Colonic mucosa (tissue), 4 donors: Measurements from ENCODE around the gene MCM9. TPM values are rescaled to one million over a fixed set of nuclear protein-coding genes. Genes with fewer than 3 reads are reported as not detected.

ENCODE experiments used
- DNase-seq: peaks from one replicate; pipeline ENCODE4 v3.0.0-alpha.2; 2020
- H3K27ac ChIP-seq: fragments of 200-600 bp; one replicate; pipeline ENCODE4 v1.8.0; 2021
- H3K27me3 ChIP-seq: fragments of 200-600 bp; one replicate; pipeline ENCODE4 v1.8.0; 2021
- H3K36me3 ChIP-seq: fragments of 200-600 bp; one replicate; pipeline ENCODE4 v1.8.0; 2021
- H3K4me1 ChIP-seq: fragments of 200-600 bp; one replicate; pipeline ENCODE4 v1.8.0; 2021; ENCODE audit warnings: mild to moderate bottlenecking
- H3K4me3 ChIP-seq: fragments of 200-600 bp; one replicate; pipeline ENCODE4 v1.8.0; 2021
- H3K9ac ChIP-seq, 2 donors: one replicate each; pipeline ENCODE4 v1.7.0; 2013; ENCODE audit warnings: control low read depth in 2 of 2, low read depth in 2 of 2, low read length in 2 of 2
- H3K9me3 ChIP-seq: fragments of 200-600 bp; one replicate; pipeline ENCODE4 v1.8.0; 2021
- CTCF ChIP-seq: fragments of 200-600 bp; IDR thresholded peaks from one replicate; pipeline ENCODE4 v1.8.0; 2022; ENCODE audit warnings: antibody characterized with exemption, mild to moderate bottlenecking
- intact Hi-C: fragments of 100-400 bp; cut with DNase I; formaldehyde crosslinking; loops from one replicate; pipeline ENCODE4 v1.14.1; 2022
- total RNA-seq, 2 donors: library from RNA; stranded (reverse); fragmentation: NEBNext Ultra II Directional in 1 of 2; extraction: Animal tissue kit (Norgen Biotek cat#: 25700) in 1 of 2; gene quantifications; one replicate each; pipeline ENCODE4 v1.2.1, GENCODE V29; 2021
- donor health status: healthy.
- donor health status: DM: no; HTN: no; CAD: no.
- donor health status: DM: no; HTN: no; CAD: no.

The MCM9 gene
- total RNA-seq, 2 donors from 2014 or later, result 14.3 to 18.5 TPM

DNA sequence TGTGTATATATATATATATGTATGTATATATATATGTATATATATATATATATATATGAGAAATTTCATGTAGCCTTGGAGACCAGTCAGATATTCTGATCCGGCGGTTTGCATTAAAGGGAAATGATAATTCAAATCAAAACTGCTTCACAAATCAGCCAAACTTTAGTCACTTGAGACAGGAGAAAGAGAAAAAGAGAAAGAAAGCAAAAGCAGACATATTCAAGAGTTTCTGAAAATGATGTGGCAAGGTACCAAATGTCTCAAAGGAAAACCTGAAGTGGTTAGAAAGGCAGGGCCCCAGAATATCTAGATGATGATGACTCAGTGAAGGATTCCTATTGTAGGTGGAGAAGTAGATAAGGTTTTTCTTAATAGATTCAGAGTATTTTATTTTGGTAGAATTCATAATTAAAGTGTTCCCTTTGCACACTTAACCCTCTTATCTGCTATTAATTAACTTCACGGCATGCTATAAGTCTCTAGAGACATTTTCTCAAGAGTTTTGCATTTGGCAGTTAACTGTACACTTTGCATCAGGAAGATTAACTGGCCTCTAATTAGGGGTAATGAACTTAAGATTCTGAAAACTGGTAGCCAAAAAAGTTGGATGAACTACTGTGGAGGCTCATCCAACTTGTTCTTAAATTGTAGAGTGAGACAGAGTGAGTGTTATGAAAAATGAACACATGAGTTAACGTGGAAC, 91.1 kb downstream of the MCM9 start:
- Histone ChIP-seq H3K36me3 (no peaks in the 10 kb centered on the region), H3K27ac (no peak overlapping the region), H3K4me3 (no peak overlapping the region), H3K4me1 (no peaks in the 10 kb centered on the region), H3K9me3 (no peaks in the 10 kb centered on the region), H3K27me3 (no peaks in the 10 kb centered on the region), H3K9ac (no peak overlapping the region)
- DNase-seq, result no peak
- intact Hi-C loops, result no loop called here
- TF ChIP-seq CTCF, result no peak

DNA sequence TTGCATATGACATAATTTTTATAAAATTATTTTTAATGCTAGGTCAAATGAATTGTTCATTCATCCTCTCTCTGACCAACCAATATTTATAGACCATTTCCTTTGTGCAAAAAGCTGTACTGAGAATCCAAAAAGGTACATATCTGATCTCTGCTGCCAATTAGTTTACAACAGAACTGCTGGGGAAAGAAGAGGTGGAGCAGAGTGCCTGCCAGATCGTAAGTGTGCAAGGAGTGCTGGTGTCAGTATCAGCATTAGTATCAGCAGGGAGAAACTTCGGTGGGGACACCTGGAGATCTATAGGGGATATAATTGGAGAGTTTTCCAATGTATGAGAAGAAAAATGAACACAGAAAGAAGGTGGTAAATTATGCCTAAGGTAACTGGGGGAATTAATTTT, 104.3 kb downstream of the MCM9 start:
- Histone ChIP-seq H3K27me3 (no peaks in the 10 kb centered on the region), H3K4me1 (no peaks in the 10 kb centered on the region), H3K9me3 (no peaks in the 10 kb centered on the region), H3K27ac (no peak overlapping the region), H3K4me3 (no peak overlapping the region), H3K36me3 (no peaks in the 10 kb centered on the region), H3K9ac (no peak overlapping the region)
- intact Hi-C loops, result no loop called here
- no peak for DNase-seq
- TF ChIP-seq CTCF, result no peak

DNA sequence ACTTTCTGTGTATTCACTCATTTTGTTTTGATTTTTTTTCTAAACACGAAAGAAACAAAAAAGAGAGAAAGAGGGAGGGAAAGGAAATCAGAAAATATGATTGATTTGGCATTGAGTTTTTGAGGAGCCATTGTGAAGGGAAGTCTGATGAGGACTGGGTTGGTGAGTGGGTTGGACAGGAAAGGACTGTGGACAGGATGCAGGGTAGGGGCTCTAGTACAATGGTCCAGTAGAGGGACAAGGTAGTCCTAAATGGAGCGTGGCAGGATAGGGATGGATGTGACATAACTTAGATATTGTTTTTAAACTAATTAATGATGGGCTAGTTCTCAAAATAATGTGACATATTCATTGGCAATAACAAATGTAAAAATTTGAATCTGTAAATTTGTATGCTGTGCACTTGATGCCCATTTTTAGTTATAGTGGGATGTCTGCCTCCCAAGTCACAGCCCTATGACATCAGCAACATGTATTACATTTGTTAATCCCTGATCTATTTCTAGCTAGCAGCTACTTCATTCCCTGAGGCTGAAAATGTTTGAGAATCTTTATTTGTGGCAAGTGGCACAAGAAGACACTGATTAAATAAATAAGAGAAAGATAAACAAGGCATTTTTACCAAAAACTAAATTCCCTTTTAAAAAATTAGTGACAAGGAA, 105.0 kb downstream of the MCM9 start:
- DNase-seq, result no peak
- Histone ChIP-seq H3K36me3 (no peaks in the 10 kb centered on the region), H3K4me3 (no peak overlapping the region), H3K4me1 (no peaks in the 10 kb centered on the region), H3K27ac (no peak overlapping the region), H3K27me3 (no peaks in the 10 kb centered on the region), H3K9ac (no peak overlapping the region), H3K9me3 (no peaks in the 10 kb centered on the region)
- TF ChIP-seq CTCF, result no peak
- intact Hi-C loops, result no loop called here

- Histone ChIP-seq H3K4me3 (no peak overlapping the region), H3K27ac (no peak overlapping the region), H3K4me1 (no peaks in the 10 kb centered on the region), H3K27me3 (no peaks in the 10 kb centered on the region), H3K9me3 (no peaks in the 10 kb centered on the region), H3K9ac (no peak overlapping the region), H3K36me3 (no peaks in the 10 kb centered on the region)
- DNase-seq, result no peak
- no peak for TF ChIP-seq CTCF
- intact Hi-C loops, result no loop called here
These were observed 108.9 kb downstream of the MCM9 start for GRCh38 chr6:118826096-118826495.

- Histone ChIP-seq H3K4me3 (no peak overlapping the region), H3K36me3 (no peaks in the 10 kb centered on the region)
- DNase-seq, result no peak
These were observed 109.3 kb downstream of the MCM9 start for GRCh38 chr6:118825661-118826060.

More at GRCh38 chr6:118825661-118826060, 109.3 kb downstream of the MCM9 start:
- TF ChIP-seq CTCF, result no peak
- Histone ChIP-seq H3K27ac (no peak overlapping the region), H3K9me3 (no peaks in the 10 kb centered on the region), H3K4me1 (no peaks in the 10 kb centered on the region), H3K27me3 (no peaks in the 10 kb centered on the region), H3K9ac (no peak overlapping the region)
- intact Hi-C loops, result no loop called here
